K562 (cell line): ENCODE data around the gene IPO13. TPM values are rescaled to one million over a fixed set of nuclear protein-coding genes. Genes with fewer than 3 reads are reported as not detected.

ENCODE experiments used
- ATAC-seq: fragments of 200-7000 bp; cut with Tn5 transposase; 3 replicates; pipeline ENCODE4 v1.9.1; 2020; ENCODE audit warnings: moderate library complexity
- BruUV-seq: library from RNA; stranded (reverse); fragments of 400-500 nt; replicated peaks from 2 replicates; lab custom pipeline; 2021; lab: Mats Ljungman, UMichigan
- CTCF ChIA-PET: fragments of 300-600 bp; formaldehyde crosslinking; extraction: SDS; loops from one replicate; lab custom pipeline; 2021; ENCODE audit warnings: low intra/inter-chr PET ratio; lab: Yijun Ruan, JAX
- POLR2A ChIA-PET: fragments of 300-600, 350-650 bp; sonication (Branson Sonifier 250); formaldehyde crosslinking; extraction: SDS; loops from one replicate; lab custom pipeline; 2021; ENCODE audit warnings: antibody characterized with exemption, inconsistent platforms; lab: Yijun Ruan, JAX
- DNase-seq, 4 experiments: peaks; one replicate each; pipeline versions ENCODE4 v3.0.0 to v3.0.0-alpha.2; 2011 to 2018; ENCODE audit warnings: low spot score in 3 of 4, mixed read lengths in 3 of 4; ENCODE audit errors: extremely low read depth in 1 of 4
- FAIRE-seq: peaks from 2 replicates; lab custom pipeline; 2011; peaks lifted over from hg19 to GRCh38; lab: Jason Lieb, UNC
- H2AFZ ChIP-seq: 2 replicates; pipeline ENCODE4 v1.6.0; 2011; ENCODE audit warnings: low read depth, low read length, control low read depth, inconsistent platforms
- H3K27ac ChIP-seq: fragments of 200-600 bp; 3 replicates; pipeline ENCODE4 v1.8.0; 2011; ENCODE audit warnings: low read depth, mild to moderate bottlenecking, control low read depth, inconsistent platforms, low read length, moderate library complexity, mixed read lengths; ENCODE audit errors: extremely low read depth
- H3K27me3 ChIP-seq, 2 experiments: fragments of 300-600 bp in 1 of 2; 2 replicates in 1 of 2; 3 replicates in 1 of 2; pipeline versions ENCODE4 v1.6.0 to v1.8.0; 2011; ENCODE audit warnings: inconsistent platforms in 2 of 2, low read length in 2 of 2, mild to moderate bottlenecking in 1 of 2, mixed read lengths in 1 of 2, moderate library complexity in 1 of 2; ENCODE audit not compliant: control insufficient read depth in 2 of 2, insufficient read depth in 2 of 2
- H3K36me3 ChIP-seq: fragments of 300-600 bp; 3 replicates; pipeline ENCODE4 v1.8.0; 2011; ENCODE audit warnings: mild to moderate bottlenecking, low read length, inconsistent platforms; ENCODE audit not compliant: control insufficient read depth, insufficient read depth
- H3K4me1 ChIP-seq, 2 experiments: fragments of 200-600 bp in 1 of 2; replicated peaks in 1 of 2; 2 replicates in 1 of 2; 3 replicates in 1 of 2; pipeline versions ENCODE4 v1.5.1 to v1.8.0; 2011; ENCODE audit warnings: inconsistent platforms in 2 of 2, low read length in 2 of 2, mild to moderate bottlenecking in 1 of 2, mixed read lengths in 1 of 2, moderate library complexity in 1 of 2; ENCODE audit not compliant: control insufficient read depth in 2 of 2, insufficient read depth in 2 of 2
- H3K4me2 ChIP-seq: 2 replicates; pipeline ENCODE4 v1.6.1; 2011; ENCODE audit warnings: low read length, control low read depth, inconsistent platforms, mixed read lengths; ENCODE audit not compliant: insufficient read depth
- H3K4me3 ChIP-seq: fragments of 200-600 bp; sonication (generic), shearing (Covaris generic); 2 replicates; pipeline ENCODE4 v1.5.1; 2016; ENCODE audit warnings: control low read depth, inconsistent platforms
- H3K79me2 ChIP-seq: fragments of 200-600 bp; 3 replicates; pipeline ENCODE4 v1.8.0; 2011; ENCODE audit warnings: low read length, inconsistent platforms; ENCODE audit not compliant: control insufficient read depth, insufficient read depth
- H3K9ac ChIP-seq, 2 experiments: 2 replicates each; pipeline versions ENCODE4 v1.6.0 to v1.6.1; 2011; ENCODE audit warnings: low read depth in 2 of 2, low read length in 2 of 2, control low read depth in 1 of 2, inconsistent platforms in 1 of 2, mild to moderate bottlenecking in 1 of 2, mixed read lengths in 1 of 2; ENCODE audit not compliant: insufficient read depth in 1 of 2
- H3K9me1 ChIP-seq: one replicate; pipeline ENCODE4 v1.6.0; 2011; ENCODE audit warnings: inconsistent platforms, mild to moderate bottlenecking, low read length, moderate library complexity; ENCODE audit not compliant: control insufficient read depth, insufficient read depth
- H3K9me3 ChIP-seq: replicated peaks from 2 replicates; pipeline ENCODE4 v1.5.1; 2011; ENCODE audit warnings: low read depth, low read length, inconsistent platforms; ENCODE audit not compliant: control insufficient read depth, insufficient read depth
- H4K20me1 ChIP-seq: replicated peaks from 2 replicates; pipeline ENCODE4 v1.6.1; 2011; ENCODE audit warnings: low read length, inconsistent platforms, mixed read lengths; ENCODE audit not compliant: control insufficient read depth, insufficient read depth
- C11orf30 ChIP-seq: fragments of 450-650 bp; IDR thresholded peaks from 2 replicates; pipeline ENCODE4 v1.6.1; 2016; ENCODE audit warnings: low read depth, mild to moderate bottlenecking
- EGR1 ChIP-seq: fragments of 450-650 bp; conservative IDR thresholded peaks from 2 replicates; pipeline ENCODE4 v1.6.1; 2017; ENCODE audit warnings: mild to moderate bottlenecking
- FOXA1 ChIP-seq: fragments of 450-650 bp; IDR thresholded peaks from 2 replicates; pipeline ENCODE4 v1.6.1; 2016; ENCODE audit warnings: mild to moderate bottlenecking, borderline replicate concordance
- HDAC1 ChIP-seq, 2 experiments: fragments of 450-650 bp; IDR thresholded peaks; 2 replicates each; pipeline ENCODE4 v1.6.1; 2016 to 2017; ENCODE audit warnings: inconsistent platforms in 1 of 2, mild to moderate bottlenecking in 1 of 2, moderate library complexity in 1 of 2
- NFE2L1 ChIP-seq: fragments of 450-650 bp; IDR thresholded peaks from 2 replicates; pipeline ENCODE4 v1.6.1; 2016; ENCODE audit warnings: missing genetic modification characterization, low read depth, mild to moderate bottlenecking, missing compliant biosample characterization, moderate library complexity, borderline replicate concordance
- PCBP2 ChIP-seq: fragments of 200-400 bp; formaldehyde crosslinking; IDR thresholded peaks from 2 replicates; pipeline ENCODE4 v1.6.1; 2018; ENCODE audit warnings: low read length, low read depth, mild to moderate bottlenecking, moderate library complexity; ENCODE audit not compliant: poor library complexity, severe bottlenecking
- PHF8 ChIP-seq: fragments of 200-600 bp; sonication (generic); IDR thresholded peaks from 2 replicates; pipeline ENCODE4 v1.6.1; 2012; ENCODE audit warnings: mixed run types, mild to moderate bottlenecking, inconsistent platforms, low read length, moderate library complexity, borderline replicate concordance
- WGBS: fragments of 100-300 bp; shearing (Covaris generic); methylation state at CpG from one replicate; pipeline ENCODE4 v1.1.6; 2016; ENCODE audit warnings: low coverage, mixed read lengths; ENCODE audit not compliant: insufficient coverage; ENCODE audit errors: missing lambda C conversion rate; 5-methylcytosine and 5-hydroxymethylcytosine counted together
- in situ Hi-C: fragments of 300-500 bp; cut with MboI; formaldehyde crosslinking; loops from 4 replicates; pipeline ENCODE4 v1.15.0; 2018; ENCODE audit warnings: inconsistent platforms, mixed read lengths
- intact Hi-C: fragments of 100-400 bp; cut with micrococcal nuclease; formaldehyde crosslinking; loops from 2 replicates; pipeline ENCODE4 v1.14.2; 2022
- polyA plus RNA-seq, 8 experiments: library from polyadenylated mRNA; depleted of rRNA in 4 of 8; stranded (reverse) in 5 of 8; unstranded in 3 of 8; fragments of >200 nt; fragmentation: Nextera tagmentation in 2 of 8; fragmentation: Illumina TruSeq in 1 of 8; extraction: Ambion mirVana in 2 of 8; extraction: Trizol in 1 of 8; gene quantifications; 2 replicates each; pipeline versions ENCODE4 v1.2.1 to v1.2.3, GENCODE V29; 2011 to 2014; ENCODE audit warnings: inconsistent platforms in 1 of 8, missing spikeins in 1 of 8
- total RNA-seq, 7 experiments: library from RNA; depleted of rRNA in 6 of 7; stranded (reverse); fragments of >200 nt in 6 of 7; fragmentation: Illumina TruSeq in 2 of 7; extraction: Trizol in 2 of 7; gene quantifications; 2 replicates each; pipeline versions ENCODE4 v1.2.1 to v1.2.3, GENCODE V29; 2011 to 2021; ENCODE audit warnings: low replicate concordance in 1 of 7

IPO13 gene
- total and polyA plus RNA-seq, 9 of the 15 experiments (the other 6 are each of a cell fraction or from before 2014, with no cell fraction given): 7.0 to 30.8 (median 16.2) TPM

GRCh38 chr1:43987159-43987902 lies 40.6 kb downstream of the IPO13 start:
- POLR2A ChIA-PET: interaction anchor here (1.2 to 3.8 kb wide), 4 partner anchors 11 to 61 kb away, joined by 3 to 16 read pairs (median 6); partner anchors contain the start of genes ATP6V0B and SLC6A9
- H2AFZ ChIP-seq: no peak overlapping the region
- TF ChIP-seq PCBP2 (no peak), PHF8 (no peak), C11orf30 (no peak), EGR1 (no peak), HDAC1 (IDR thresholded peaks at IDR 0.05) (no peak), FOXA1 (no peak), NFE2L1 (tag) (no peak)
- 80% methylated on average over 6 of the region's 6 CpGs for WGBS
- peak overlapping the region; percentile 2; the same call in 1 of the 3 replicates for H3K27ac ChIP-seq
- no peaks in the 10 kb centered on the region for H3K27me3 ChIP-seq
- no peaks in the 10 kb centered on the region for H3K9me3 ChIP-seq
- intact Hi-C loops: no loop called here
- peaks cover 6% of the 10 kb centered on the region for H3K9me1 ChIP-seq
- BruUV-seq: no TSS peak
- H3K36me3 ChIP-seq: peaks cover 51% of the 10 kb centered on the region; the same call in 2 of the 3 replicates
- ATAC-seq (no peak), DNase-seq (no peak), FAIRE-seq (no peak)
- no peak overlapping the region for H3K4me3 ChIP-seq
- H3K4me1 ChIP-seq: peaks cover 16 to 42% of the 10 kb centered on the region in 2 experiments; a peak in 4 of 5 replicates
- H3K79me2 ChIP-seq: peaks cover 9% of the 10 kb centered on the region; the same call in 2 of the 3 replicates
- CTCF ChIA-PET: no interaction called here
- H3K4me2 ChIP-seq: no peak overlapping the region
- in situ Hi-C loops: no loop called here
- no peak overlapping the region for H3K9ac ChIP-seq
- H4K20me1 ChIP-seq: 0 out of 2 replicates have a peak, but pooled peaks cover 8% of the 10 kb centered on the region
